K562 (cell line): ENCODE data around the gene HIPK2. TPM values are rescaled to one million over a fixed set of nuclear protein-coding genes. Genes with fewer than 3 reads are reported as not detected.

Experiments
- ATAC-seq: fragments of 200-7000 bp; cut with Tn5 transposase; 3 replicates; pipeline ENCODE4 v1.9.1; 2020; ENCODE audit warnings: moderate library complexity
- BruUV-seq: library from RNA; stranded (reverse); fragments of 400-500 nt; replicated peaks from 2 replicates; lab custom pipeline; 2021; lab: Mats Ljungman, UMichigan
- CTCF ChIA-PET: fragments of 300-600 bp; formaldehyde crosslinking; extraction: SDS; loops from one replicate; lab custom pipeline; 2021; ENCODE audit warnings: low intra/inter-chr PET ratio; lab: Yijun Ruan, JAX
- POLR2A ChIA-PET: fragments of 300-600, 350-650 bp; sonication (Branson Sonifier 250); formaldehyde crosslinking; extraction: SDS; loops from one replicate; lab custom pipeline; 2021; ENCODE audit warnings: antibody characterized with exemption, inconsistent platforms; lab: Yijun Ruan, JAX
- DNase-seq, 4 experiments: peaks; one replicate each; pipeline versions ENCODE4 v3.0.0 to v3.0.0-alpha.2; 2011 to 2018; ENCODE audit warnings: low spot score in 3 of 4, mixed read lengths in 3 of 4; ENCODE audit errors: extremely low read depth in 1 of 4
- FAIRE-seq: peaks from 2 replicates; lab custom pipeline; 2011; peaks lifted over from hg19 to GRCh38; lab: Jason Lieb, UNC
- H2AFZ ChIP-seq: 2 replicates; pipeline ENCODE4 v1.6.0; 2011; ENCODE audit warnings: low read depth, low read length, control low read depth, inconsistent platforms
- H3K27ac ChIP-seq: fragments of 200-600 bp; 3 replicates; pipeline ENCODE4 v1.8.0; 2011; ENCODE audit warnings: low read depth, mild to moderate bottlenecking, control low read depth, inconsistent platforms, low read length, moderate library complexity, mixed read lengths; ENCODE audit errors: extremely low read depth
- H3K27me3 ChIP-seq, 2 experiments: fragments of 300-600 bp in 1 of 2; 2 replicates in 1 of 2; 3 replicates in 1 of 2; pipeline versions ENCODE4 v1.6.0 to v1.8.0; 2011; ENCODE audit warnings: inconsistent platforms in 2 of 2, low read length in 2 of 2, mild to moderate bottlenecking in 1 of 2, mixed read lengths in 1 of 2, moderate library complexity in 1 of 2; ENCODE audit not compliant: control insufficient read depth in 2 of 2, insufficient read depth in 2 of 2
- H3K36me3 ChIP-seq: fragments of 300-600 bp; 3 replicates; pipeline ENCODE4 v1.8.0; 2011; ENCODE audit warnings: mild to moderate bottlenecking, low read length, inconsistent platforms; ENCODE audit not compliant: control insufficient read depth, insufficient read depth
- H3K4me1 ChIP-seq, 2 experiments: fragments of 200-600 bp in 1 of 2; replicated peaks in 1 of 2; 2 replicates in 1 of 2; 3 replicates in 1 of 2; pipeline versions ENCODE4 v1.5.1 to v1.8.0; 2011; ENCODE audit warnings: inconsistent platforms in 2 of 2, low read length in 2 of 2, mild to moderate bottlenecking in 1 of 2, mixed read lengths in 1 of 2, moderate library complexity in 1 of 2; ENCODE audit not compliant: control insufficient read depth in 2 of 2, insufficient read depth in 2 of 2
- H3K4me2 ChIP-seq: 2 replicates; pipeline ENCODE4 v1.6.1; 2011; ENCODE audit warnings: low read length, control low read depth, inconsistent platforms, mixed read lengths; ENCODE audit not compliant: insufficient read depth
- H3K4me3 ChIP-seq: fragments of 200-600 bp; sonication (generic), shearing (Covaris generic); 2 replicates; pipeline ENCODE4 v1.5.1; 2016; ENCODE audit warnings: control low read depth, inconsistent platforms
- H3K79me2 ChIP-seq: fragments of 200-600 bp; 3 replicates; pipeline ENCODE4 v1.8.0; 2011; ENCODE audit warnings: low read length, inconsistent platforms; ENCODE audit not compliant: control insufficient read depth, insufficient read depth
- H3K9ac ChIP-seq, 2 experiments: 2 replicates each; pipeline versions ENCODE4 v1.6.0 to v1.6.1; 2011; ENCODE audit warnings: low read depth in 2 of 2, low read length in 2 of 2, control low read depth in 1 of 2, inconsistent platforms in 1 of 2, mild to moderate bottlenecking in 1 of 2, mixed read lengths in 1 of 2; ENCODE audit not compliant: insufficient read depth in 1 of 2
- H3K9me1 ChIP-seq: one replicate; pipeline ENCODE4 v1.6.0; 2011; ENCODE audit warnings: inconsistent platforms, mild to moderate bottlenecking, low read length, moderate library complexity; ENCODE audit not compliant: control insufficient read depth, insufficient read depth
- H3K9me3 ChIP-seq: replicated peaks from 2 replicates; pipeline ENCODE4 v1.5.1; 2011; ENCODE audit warnings: low read depth, low read length, inconsistent platforms; ENCODE audit not compliant: control insufficient read depth, insufficient read depth
- H4K20me1 ChIP-seq: replicated peaks from 2 replicates; pipeline ENCODE4 v1.6.1; 2011; ENCODE audit warnings: low read length, inconsistent platforms, mixed read lengths; ENCODE audit not compliant: control insufficient read depth, insufficient read depth
- CBFA2T3 ChIP-seq: fragments of 450-650 bp; IDR thresholded peaks from 2 replicates; pipeline ENCODE4 v1.6.1; 2017
- ETV5 ChIP-seq: sonication (generic); formaldehyde crosslinking; IDR thresholded peaks from 2 replicates; pipeline ENCODE4 v1.4.0; 2020; ENCODE audit warnings: low read depth, mild to moderate bottlenecking, missing genetic modification reagents
- MAFK ChIP-seq: IDR thresholded peaks from 2 replicates; pipeline ENCODE4 v1.6.1; 2011; ENCODE audit warnings: low read length, improper control_type of control experiment
- PHB ChIP-seq: fragments of 250-450 bp; sonication (Bioruptor Pico); IDR thresholded peaks from 2 replicates; pipeline ENCODE4 v1.5.0; 2021
- RBM25 ChIP-seq: fragments of 200-400 bp; formaldehyde crosslinking; IDR thresholded peaks from 2 replicates; pipeline ENCODE4 v1.6.1; 2018; ENCODE audit warnings: low read length, low read depth, moderate library complexity; ENCODE audit not compliant: severe bottlenecking
- SMARCE1 ChIP-seq: fragments of 450-650 bp; IDR thresholded peaks from 2 replicates; pipeline ENCODE4 v1.7.1; 2016; ENCODE audit warnings: mild to moderate bottlenecking
- TAF15 ChIP-seq: fragments of 200-400 bp; formaldehyde crosslinking; IDR thresholded peaks from 2 replicates; pipeline ENCODE4 v1.6.1; 2017; ENCODE audit warnings: mild to moderate bottlenecking, low read depth, low read length, moderate library complexity
- TARDBP ChIP-seq: fragments of 450-650 bp; IDR thresholded peaks from 2 replicates; pipeline ENCODE4 v1.6.1; 2016
- ZBTB17 ChIP-seq: fragments of 450-650 bp; formaldehyde crosslinking; IDR thresholded peaks from 2 replicates; pipeline ENCODE4 v1.4.0; 2020; ENCODE audit warnings: mild to moderate bottlenecking
- ZC3H8 ChIP-seq: fragments of 450-650 bp; IDR thresholded peaks from 2 replicates; pipeline ENCODE4 v1.6.1; 2017
- ZFP91 ChIP-seq: sonication (generic); formaldehyde crosslinking; IDR thresholded peaks from 2 replicates; pipeline ENCODE4 v1.8.0; 2022; ENCODE audit warnings: mild to moderate bottlenecking, missing genetic modification reagents
- ZNF217 ChIP-seq: sonication (generic); formaldehyde crosslinking; IDR thresholded peaks from 2 replicates; pipeline ENCODE4 v1.8.0; 2022; ENCODE audit warnings: mild to moderate bottlenecking, missing genetic modification reagents
- ZNF586 ChIP-seq: fragments of 450-650 bp; formaldehyde crosslinking; conservative IDR thresholded peaks from 2 replicates; pipeline ENCODE4 v1.4.0; 2020; ENCODE audit warnings: mild to moderate bottlenecking, moderate library complexity
- WGBS: fragments of 100-300 bp; shearing (Covaris generic); methylation state at CpG from one replicate; pipeline ENCODE4 v1.1.6; 2016; ENCODE audit warnings: low coverage, mixed read lengths; ENCODE audit not compliant: insufficient coverage; ENCODE audit errors: missing lambda C conversion rate; 5-methylcytosine and 5-hydroxymethylcytosine counted together
- in situ Hi-C: fragments of 300-500 bp; cut with MboI; formaldehyde crosslinking; loops from 4 replicates; pipeline ENCODE4 v1.15.0; 2018; ENCODE audit warnings: inconsistent platforms, mixed read lengths
- intact Hi-C: fragments of 100-400 bp; cut with micrococcal nuclease; formaldehyde crosslinking; loops from 2 replicates; pipeline ENCODE4 v1.14.2; 2022
- polyA plus RNA-seq, 8 experiments: library from polyadenylated mRNA; depleted of rRNA in 4 of 8; stranded (reverse) in 5 of 8; unstranded in 3 of 8; fragments of >200 nt; fragmentation: Nextera tagmentation in 2 of 8; fragmentation: Illumina TruSeq in 1 of 8; extraction: Ambion mirVana in 2 of 8; extraction: Trizol in 1 of 8; gene quantifications; 2 replicates each; pipeline versions ENCODE4 v1.2.1 to v1.2.3, GENCODE V29; 2011 to 2014; ENCODE audit warnings: inconsistent platforms in 1 of 8, missing spikeins in 1 of 8
- total RNA-seq, 7 experiments: library from RNA; depleted of rRNA in 6 of 7; stranded (reverse); fragments of >200 nt in 6 of 7; fragmentation: Illumina TruSeq in 2 of 7; extraction: Trizol in 2 of 7; gene quantifications; 2 replicates each; pipeline versions ENCODE4 v1.2.1 to v1.2.3, GENCODE V29; 2011 to 2021; ENCODE audit warnings: low replicate concordance in 1 of 7

HIPK2 gene
- total and polyA plus RNA-seq, 9 of the 15 experiments (the other 6 are each of a cell fraction or from before 2014, with no cell fraction given): 0.69 to 19.8 (median 5.1) TPM

- Histone ChIP-seq H3K9me3 (no peaks in the 10 kb centered on the region), H3K27me3 (no peaks in the 10 kb centered on the region), H3K27ac (no peak overlapping the region), H3K4me2 (no peak overlapping the region), H3K4me1 (peaks cover 2 to 5% of the 10 kb centered on the region in 2 experiments; a peak in 1 of 5 replicates), H2AFZ (no peak overlapping the region), H3K36me3 (peaks cover 4% of the 10 kb centered on the region; the same call in 1 of the 3 replicates), H3K79me2 (no peaks in the 10 kb centered on the region), H3K9ac (peak overlapping the region in 1 of 2 experiments; percentile 62; a peak in 1 of 4 replicates), H4K20me1 (no peaks in the 10 kb centered on the region; the same call in none of the 2 replicates), H3K9me1 (no peaks in the 10 kb centered on the region), H3K4me3 (no peak overlapping the region)
- BruUV-seq: no TSS peak
- in situ Hi-C loops: no loop called here
- 67% methylated on average over 5 of the region's 5 CpGs for WGBS
- intact Hi-C loops: no loop called here
- ATAC-seq (no peak), FAIRE-seq (no peak), DNase-seq (no peak)
- CTCF ChIA-PET: interaction anchor here (0.5 kb wide), 1 partner anchor 88 kb away, joined by 3 read pairs; no protein-coding TSS in a partner anchor
- no peak for TF ChIP-seq TAF15
- no peak for TF ChIP-seq ZBTB17 (CRISPR knock-in tag)
- no peak for TF ChIP-seq ZNF586 (CRISPR knock-in tag)
- TF ChIP-seq PHB: no peak
- TF ChIP-seq RBM25: no peak
- TF ChIP-seq MAFK: no peak
- no peak for TF ChIP-seq ETV5 (CRISPR knock-in tag)
- no peak for TF ChIP-seq SMARCE1
- TF ChIP-seq ZC3H8: no peak
- TF ChIP-seq ZFP91: no peak
- TF ChIP-seq ZNF217: no peak
- no peak for TF ChIP-seq TARDBP
- TF ChIP-seq CBFA2T3: no peak
- POLR2A ChIA-PET: interaction anchor here (0.6 to 1.3 kb wide), 3 partner anchors 8 to 12 kb away, joined by 3 read pairs; no protein-coding TSS in a partner anchor
Observed at GRCh38 chr7:139585042-139585441, 192.8 kb downstream of the HIPK2 start.
